HS-5 (cell line): ENCODE data around the gene OPALIN.
"Not testable (repeated sequence)": the region's sequence is repeated elsewhere in the genome, so short reads cannot be mapped to it uniquely, and the experiment has no call there.

Experiments used
- DNase-seq: peaks from one replicate; pipeline ENCODE4 v3.0.0-alpha.2; 2012; ENCODE audit warnings: low read depth

OPALIN gene

DNA sequence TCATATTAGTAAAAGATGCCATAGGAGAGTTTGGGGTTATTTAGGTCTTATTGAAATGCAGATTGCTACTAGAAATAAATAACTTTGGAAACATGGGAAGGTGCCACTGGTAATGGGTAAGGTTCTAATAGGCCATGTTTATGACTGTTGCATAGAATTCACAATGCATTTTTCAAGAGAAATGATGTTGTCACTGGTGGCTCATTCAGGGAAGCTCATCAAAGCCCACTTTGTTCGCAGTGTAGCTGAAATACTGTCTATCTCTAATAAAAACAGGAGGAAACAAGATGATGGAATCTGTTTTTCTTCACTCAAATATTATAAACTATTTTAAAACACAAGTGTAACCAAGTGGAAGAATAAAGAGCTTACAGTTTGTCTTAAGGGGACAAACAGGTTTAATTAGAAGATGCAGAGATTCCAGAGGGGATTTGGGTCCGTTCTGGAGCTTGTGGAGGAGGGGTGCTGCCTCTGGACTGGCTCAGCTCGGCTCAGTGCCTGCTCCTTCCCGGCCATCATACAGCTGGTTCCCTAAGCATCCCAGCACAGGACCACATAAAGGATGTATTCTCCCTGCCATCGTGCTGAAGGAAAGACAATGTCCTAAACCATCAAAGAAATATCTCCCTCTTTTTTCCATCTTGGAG lies 20.4 kb downstream of the OPALIN start:
- DNase-seq: no peak

DNA sequence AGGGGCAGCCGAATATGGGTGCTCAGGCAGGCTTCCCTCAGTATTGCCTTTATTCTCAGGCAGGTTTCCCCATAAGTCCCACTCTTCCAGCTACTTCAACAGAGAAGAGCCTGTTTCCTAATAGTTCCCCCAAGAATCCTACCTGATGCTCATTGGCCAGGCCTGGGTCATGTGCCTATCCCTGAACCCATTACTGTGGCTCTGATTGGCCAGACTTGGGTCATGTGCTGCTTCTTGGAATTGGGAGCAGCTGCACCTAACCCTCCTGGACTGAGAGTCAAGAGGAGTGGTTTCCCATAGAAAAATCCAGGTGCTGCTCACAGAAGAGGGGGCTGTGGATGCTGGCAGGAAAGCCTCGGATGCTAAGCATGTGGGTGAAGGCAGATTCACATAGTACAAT lies 21.7 kb downstream of the OPALIN start:
- no peak for DNase-seq

DNA sequence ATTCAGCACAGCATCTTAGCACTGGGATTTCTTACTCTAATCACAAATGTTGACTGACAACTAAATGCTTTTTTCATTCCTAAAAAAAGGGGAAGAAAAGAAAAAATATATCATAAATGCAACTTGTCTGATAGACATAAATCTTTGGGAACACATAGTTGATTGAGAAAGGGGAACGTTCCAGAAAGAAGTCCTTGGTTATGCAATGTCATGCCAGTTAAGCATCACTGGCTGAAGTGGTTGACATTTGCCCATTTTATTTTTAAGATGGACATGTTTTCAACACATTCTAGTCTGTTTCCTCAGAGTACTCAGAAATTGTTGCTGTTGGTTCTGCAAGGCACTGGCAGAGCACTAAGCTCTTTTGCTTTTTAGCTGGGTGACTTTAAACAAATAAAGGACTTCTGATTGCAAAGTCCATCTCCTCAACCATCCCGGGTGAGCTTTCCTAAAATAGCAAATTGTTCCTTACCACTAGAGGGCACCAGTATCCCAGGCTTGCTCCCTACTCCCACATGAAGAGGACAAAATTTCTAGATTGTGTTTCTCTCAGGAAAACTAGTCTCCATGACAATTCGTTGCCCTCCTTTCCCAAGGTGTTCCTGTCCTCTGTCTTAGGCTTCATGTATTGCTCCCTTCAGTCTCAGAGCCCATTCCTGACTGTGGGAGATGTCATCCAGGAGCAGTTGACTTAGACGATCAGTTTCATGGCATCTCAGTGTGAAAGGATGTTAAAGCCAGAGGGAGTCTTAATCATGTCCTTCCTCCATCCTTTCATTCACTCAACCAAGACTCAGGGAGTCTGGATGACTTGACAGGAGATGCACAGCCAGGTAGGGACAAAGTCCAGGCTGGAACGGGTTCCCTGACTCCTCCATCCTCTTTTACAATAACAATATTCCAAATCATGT lies 23.9 kb downstream of the OPALIN start:
- no peak for DNase-seq

DNA sequence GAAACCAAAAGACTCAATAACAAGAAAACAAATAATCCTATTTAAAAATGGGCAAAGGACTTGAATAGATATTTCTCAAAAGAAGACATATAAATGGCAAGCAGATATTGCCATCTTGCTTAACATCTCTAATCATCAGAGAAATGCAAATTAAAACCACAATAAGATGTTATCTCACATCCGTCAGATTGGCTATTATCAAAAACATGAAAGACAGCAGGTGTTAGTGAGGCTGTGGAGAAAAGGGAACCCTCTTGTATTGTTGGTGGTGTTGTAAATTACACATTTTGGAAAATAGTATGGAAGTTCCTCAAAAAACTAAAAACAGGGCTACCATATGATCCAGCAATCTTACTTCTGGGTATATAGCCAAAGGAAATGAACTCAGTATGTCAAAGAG lies 25.7 kb downstream of the OPALIN start:
- DNase-seq: no peak

DNA sequence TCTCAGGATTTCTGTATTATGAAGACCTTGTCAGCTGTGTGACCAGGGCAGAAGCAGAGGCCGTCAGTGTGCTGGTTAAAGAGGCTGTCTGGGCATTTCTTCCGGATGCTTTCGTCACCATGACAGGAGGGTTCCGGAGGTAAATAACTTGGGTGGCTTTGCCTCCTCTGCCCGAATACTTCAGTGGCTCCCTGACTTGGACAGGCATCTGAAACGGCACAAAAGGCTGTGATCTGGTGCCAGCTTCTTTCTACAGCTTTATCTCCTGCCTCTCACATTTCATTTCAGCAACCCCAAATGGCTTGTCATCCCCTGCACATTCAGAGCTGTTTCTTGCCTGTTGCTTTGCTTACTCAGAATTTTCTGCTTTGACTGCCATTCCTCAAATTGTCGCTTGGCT lies 31.3 kb downstream of the OPALIN start:
- no peak for DNase-seq

DNA sequence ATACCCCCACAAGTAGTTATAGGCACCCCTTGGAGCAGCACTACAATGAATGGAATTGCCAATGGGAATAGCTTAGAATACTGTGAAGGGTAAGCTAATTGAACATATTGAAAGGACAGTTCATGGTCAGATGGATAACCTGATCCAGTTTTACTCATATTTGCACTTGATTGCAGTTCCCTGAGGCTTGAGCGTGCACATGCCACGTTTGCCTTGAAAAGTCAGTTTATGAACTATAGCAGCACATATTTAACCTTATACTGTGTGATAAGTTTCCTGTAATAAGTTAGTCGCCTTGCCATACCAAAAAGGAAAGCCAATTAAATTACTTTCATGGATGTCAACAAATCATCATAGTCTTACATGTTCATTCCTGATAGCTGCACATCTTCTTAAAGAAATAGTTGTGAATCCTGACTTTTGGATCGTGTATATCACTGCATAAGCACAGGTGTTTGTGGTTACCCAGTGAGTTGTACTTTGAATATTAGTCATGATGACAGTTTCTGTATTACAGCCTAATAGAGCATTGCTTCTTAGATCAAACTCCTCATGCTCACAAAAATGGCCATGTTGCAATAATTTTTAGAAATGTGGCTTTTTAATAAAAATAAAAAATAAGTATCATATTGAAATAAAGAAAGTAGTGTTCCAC lies 33.0 kb downstream of the OPALIN start:
- no peak for DNase-seq

DNA sequence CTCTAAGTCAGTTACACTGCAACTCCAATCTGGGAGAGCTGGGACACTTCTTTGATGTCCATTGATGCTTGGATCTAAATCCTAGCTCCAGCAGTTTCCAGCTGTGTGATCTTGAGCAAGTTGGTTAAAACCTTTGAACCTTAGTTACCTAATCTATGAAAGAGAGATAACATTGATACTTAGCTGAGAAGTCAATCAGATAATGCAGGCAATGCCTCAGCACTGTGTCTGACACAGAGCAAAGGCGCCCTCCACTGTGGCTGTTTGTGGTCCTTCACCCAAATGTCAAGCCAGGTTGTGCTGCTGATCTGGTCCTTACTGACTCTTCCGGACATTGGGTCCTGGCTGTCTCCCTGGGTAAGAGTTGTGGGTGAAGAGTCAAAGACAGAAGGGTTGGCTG lies 34.4 kb downstream of the OPALIN start:
- DNase-seq: no peak

DNA sequence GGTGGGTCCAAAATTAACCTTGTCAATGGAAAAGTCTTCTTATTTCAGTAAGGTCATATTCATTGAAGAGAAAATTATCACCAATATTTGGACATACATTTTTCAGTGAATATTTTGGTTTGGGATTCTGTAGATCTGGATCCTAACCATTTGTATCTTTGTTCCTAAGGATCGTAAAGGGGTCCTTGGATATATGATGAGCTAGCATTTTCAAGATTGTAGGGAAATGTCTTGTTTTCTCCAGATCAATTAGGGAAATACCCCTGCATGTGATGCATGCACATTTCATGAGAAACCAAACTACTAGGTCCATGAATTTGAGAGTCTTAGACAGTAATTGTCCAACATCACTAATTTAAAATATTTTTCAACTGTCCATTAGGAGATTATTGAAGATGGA lies 36.5 kb downstream of the OPALIN start:
- no peak for DNase-seq

DNA sequence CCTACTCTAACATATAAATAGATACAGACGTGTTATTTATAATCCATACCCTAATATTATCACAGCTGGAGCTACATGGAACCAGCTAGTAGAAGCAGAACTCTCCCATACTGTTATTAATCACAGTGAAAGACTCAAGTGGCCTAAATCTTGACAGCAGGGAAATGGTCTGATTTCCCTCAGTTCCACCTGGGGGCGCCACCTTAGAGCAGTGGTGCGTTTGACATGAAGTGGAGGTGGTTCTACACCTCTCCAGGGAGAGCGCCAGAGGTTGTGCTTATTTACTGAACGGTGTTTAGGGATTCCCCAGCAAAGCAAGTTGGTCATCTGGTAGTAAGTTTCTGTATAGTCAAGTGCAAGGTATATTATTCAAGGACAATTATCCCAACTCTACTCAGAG lies 37.0 kb downstream of the OPALIN start:
- DNase-seq: no peak

DNA sequence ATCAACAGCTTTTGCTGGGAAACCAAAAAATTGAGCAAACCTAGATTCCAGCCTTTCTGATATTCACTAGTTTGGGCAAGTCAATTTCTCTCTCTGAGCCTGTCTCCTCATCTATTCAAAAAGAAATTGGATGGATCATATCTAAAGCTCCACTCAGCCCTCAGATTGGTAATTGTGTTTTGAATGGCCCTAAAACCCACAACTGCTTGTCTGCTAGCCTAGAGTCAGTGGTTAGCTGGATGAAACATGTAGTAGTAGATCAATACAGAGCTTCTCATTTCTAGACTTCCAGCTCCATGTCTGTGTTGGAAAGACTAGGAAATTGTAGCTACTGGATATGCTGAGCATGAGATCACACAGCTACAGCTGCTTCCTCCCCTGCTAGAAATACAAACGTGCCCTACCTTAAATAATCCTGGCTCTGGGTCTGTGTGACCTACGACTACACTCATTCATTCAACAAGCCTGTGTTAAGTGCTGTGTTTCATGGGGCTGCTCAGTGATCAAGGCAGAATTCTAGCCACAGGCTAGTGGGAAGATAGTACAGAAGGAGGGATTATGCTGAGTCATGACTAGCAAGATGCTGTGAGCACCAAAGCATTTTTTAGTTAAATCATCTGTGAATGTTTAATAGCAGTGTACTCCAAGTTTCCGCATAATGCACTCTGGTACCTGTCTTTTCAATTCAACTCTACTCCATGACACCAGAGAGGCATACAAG lies 38.9 kb downstream of the OPALIN start:
- DNase-seq: no peak

DNA sequence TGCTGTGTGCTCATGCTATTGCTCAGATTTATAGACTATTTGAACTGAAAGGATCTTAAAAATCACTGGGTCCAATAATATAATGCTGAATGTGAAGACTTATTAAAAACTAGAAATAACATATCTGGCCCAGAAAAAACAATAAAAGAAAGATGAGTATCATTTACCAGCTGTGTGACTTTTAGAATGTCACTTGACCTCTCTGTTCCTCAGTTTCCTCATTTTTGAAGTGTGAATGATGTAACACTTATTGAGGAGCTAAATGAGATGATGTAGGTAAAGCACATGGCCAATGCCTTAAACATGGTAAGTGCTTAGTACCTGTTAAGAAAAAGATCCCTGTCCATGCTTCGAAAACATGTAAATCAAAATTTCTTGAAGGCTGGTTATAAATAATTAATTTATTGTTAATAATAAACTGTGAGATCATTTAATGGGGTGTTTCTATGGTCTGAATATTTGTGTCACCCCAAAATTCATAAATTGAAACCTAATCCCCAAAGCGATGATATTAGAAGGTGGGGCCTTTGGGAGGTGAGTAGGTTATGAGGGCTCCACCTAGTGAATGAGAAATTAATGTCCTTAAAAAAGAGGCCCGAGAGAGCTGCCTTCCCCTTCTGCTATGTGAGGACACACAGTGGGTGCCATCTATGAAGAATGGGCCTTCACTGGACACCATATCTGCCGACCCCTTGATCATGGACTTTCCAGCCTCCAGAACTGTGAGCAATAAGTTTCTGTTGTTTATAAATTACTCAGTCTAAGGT lies 41.6 kb downstream of the OPALIN start:
- no peak for DNase-seq

DNA sequence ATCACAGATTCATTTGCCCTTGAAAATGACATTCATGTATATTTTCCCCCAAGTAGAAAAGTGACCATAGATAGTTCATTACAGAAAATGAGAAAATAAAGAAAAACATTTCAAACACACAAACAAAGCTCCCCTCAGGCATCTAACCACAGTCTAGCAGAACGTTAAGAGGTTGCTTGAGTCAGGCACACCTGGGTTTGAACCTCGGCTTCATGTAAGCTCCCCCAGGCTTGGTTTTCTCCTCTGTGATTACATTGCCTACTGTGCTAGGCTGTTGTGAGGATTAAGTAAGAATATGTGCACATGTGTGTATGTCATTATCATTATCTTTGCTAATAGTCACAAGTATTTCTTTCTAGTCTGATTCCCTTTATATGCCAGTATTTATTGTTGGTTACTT lies 45.5 kb downstream of the OPALIN start:
- no peak for DNase-seq

DNA sequence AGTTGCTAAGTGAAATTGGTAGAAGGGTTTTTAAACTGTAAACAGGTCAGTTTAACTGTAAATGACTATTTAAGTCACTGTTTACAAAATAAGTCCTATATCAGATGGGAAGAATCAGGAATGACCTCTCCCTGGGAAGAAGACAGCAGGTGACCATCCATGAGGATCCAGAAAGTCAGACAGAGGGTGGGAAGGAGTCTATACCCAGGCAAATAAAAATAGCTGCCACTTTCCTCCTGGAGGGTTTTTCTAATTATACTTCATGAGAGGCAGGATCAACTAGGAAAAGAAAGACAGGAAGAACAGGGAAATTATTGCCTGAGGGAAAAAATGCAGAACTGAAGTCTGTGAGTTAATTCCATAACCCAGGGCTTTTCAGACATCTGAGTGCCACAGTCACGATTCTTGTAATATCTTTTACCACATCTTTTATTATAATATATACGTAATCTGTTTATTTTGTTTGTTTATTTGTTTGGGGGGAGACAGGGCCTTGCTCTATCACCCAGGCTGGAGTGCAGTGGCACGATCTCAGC lies 47.6 kb downstream of the OPALIN start:
- no peak for DNase-seq

DNA sequence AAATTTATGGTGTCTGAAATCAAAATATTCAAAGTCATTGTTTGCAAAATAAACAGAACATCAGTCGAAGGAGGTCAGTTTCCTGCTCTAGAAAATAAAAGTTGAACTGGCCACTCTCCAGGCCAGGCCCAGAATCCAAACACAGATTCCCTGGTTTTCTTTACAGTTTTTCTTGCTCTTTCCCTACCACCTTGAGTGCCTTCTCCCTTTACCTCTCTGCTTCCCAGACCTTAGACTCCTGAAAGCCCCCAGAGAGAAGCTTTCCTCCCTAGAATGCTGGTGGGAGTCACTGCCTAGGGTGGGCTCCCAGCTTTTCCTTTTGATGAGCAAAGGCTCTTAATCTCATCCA lies 48.5 kb downstream of the OPALIN start:
- no peak for DNase-seq

DNA sequence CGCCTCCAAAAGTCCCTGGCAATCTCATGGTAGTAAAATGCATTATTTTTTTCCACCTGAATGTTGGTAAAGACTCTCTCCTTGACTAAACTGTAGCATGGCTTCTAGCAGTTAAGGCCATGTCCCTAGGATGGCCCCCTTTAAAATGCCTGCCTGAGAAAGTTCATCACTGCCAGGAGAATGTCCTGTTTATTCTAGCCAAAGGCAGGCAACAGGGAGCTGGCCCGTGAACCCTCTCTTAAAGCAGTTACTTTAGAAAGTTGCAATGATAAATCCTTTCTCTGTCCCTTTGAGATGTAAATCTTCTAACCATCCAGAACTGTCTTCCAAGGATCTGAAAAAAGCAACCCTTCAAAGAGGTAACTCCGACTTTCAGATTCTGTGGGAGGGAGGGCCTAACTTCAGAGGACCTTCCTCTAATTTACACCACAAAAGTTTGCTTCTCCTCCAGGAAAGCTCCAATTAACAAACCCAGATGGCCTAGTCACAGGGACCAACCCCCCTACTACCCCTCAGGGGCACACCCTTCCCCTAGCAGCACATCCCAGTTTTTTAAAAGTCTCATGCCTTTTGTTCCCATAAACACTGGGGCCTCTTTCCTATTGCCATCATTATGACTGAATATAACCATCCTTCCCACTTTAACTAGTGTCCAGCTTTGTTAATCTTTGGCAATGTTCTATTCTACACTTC lies 49.0 kb downstream of the OPALIN start:
- DNase-seq: no peak

DNA sequence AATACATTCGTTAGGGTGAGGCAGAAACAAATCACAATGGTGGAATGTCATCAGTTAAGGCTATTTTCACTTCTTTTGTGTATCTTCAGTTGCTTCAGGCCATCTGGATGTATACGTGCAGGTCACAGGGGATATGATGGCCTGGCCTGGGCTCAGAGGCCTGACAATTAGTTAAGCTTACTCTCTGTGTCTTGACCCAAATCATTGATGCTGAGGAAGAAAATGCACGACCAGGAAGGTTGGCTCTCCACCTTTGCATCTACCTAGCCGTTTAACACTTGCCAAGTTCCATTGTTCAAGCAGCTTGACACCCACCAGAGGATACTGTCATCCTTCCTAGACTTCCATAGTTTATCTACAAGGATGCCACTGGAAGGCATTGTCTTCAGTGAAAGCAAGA lies 49.9 kb downstream of the OPALIN start:
- DNase-seq: not testable (repeated sequence)

DNA sequence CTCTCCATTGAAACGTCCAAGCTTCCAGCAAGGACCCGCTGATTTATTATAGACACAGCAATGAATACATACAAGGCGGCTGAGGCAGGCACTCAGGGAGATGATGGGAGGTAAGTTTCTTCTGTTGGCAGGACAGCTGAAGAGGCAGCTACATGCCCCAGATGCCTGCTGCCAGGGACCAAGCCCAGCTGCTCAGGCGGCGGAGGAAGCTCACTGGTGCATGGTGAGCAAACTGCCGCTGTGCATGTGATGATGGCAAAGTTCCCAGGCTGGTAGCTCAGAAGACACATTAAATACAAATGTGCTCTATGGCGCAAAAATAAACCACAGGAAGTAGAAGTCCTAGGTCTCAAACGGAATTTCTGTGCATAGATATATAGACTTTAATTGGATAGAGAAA lies 52.3 kb downstream of the OPALIN start:
- DNase-seq: no peak

DNA sequence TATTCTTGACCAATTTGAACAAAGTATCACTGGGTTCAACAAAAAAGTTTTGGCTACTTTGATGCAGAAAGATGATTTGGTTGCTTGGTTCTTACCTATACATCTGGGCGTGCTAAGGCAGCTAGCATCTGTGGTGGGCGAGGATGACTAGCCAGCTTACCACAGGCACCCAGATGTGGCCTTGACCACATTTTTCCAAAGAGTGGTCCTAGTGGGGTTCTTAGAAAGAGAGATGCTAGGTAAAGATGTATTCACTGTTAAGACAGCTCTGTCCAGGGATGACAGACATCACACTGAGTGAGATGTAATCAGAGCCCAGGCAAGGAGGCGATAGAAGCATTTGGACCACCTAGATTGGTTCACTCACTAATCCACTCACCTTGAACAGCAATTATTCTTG lies 53.8 kb downstream of the OPALIN start:
- DNase-seq: no peak

DNA sequence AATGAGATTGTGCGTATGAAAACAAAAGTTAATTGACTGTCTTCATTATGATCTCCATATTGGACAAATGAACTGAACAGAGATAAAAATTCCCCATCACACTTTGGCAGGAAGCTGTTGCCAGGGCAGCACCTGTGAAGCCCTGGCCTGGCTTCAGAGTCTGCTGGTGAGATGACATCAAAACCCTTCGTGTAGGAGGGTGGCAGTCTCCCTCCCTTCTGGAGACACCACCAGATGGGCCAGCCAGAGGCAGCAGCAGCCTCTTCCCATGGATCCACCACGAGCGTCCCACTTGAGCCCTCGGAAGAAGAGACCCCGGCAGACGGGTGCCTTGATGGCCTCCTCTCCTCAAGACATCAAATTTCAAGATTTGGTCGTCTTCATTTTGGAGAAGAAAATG lies 54.6 kb downstream of the OPALIN start, which contains the start of gene DNTT:
TSS of gene DNTT (plus strand) at position 205 of the 400 bp plus-strand sequence. CDS start at position 269, 64 bp downstream.
- no peak for DNase-seq

DNA sequence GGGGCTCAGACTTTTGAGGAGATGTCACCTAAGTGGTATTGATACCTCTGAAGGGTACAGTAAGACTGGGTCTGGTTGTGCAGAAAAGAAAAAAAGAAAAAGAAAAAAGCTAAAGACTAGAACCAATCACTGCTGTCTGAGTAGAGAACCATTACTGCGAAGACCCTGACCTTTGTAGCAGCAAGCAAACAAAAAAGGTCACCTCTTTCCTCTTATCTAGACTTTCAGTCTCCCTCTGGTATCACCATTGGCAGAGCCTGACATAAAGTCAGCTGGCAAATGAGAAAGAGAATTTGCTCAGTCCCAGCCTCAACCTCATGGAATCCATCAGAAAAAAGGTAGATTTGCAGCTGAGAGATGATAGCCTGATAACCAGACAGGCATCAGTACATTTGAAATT lies 57.2 kb downstream of the OPALIN start:
- DNase-seq: no peak

DNA sequence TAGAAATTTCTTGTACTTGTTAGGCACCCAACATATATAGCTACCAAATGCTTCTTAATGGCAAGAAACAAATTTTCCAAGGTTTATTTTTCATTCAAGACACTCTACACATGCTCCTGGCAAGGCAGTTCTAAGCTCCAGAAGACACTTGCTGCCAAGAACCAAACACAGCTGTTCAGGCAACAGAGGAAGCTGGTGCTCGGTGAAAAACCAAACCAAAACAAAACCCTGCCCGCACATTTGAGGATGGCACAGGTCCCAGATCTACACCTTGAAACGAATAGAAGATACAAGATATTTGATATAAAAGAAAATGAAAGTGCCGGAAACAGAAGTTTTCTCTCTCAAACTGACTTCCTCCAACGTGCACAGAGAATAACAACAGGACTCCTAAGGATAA lies 59.4 kb downstream of the OPALIN start:
- no peak for DNase-seq
